ENCODE results near the gene STX18. TPM values are rescaled to one million over a fixed set of nuclear protein-coding genes. Genes with fewer than 3 reads are reported as not detected.
"Not testable (repeated sequence)": the region's sequence is repeated elsewhere in the genome, so short reads cannot be mapped to it uniquely, and the experiment has no call there.

Gene STX18
- total RNA-seq, 1 donor from 2014 or later, result 17.3 TPM

- Histone ChIP-seq H3K27ac (replicated peaks) (no peak overlapping the region), H3K9me3 (replicated peaks) (no peaks in the 10 kb centered on the region), H3K36me3 (no peaks in the 10 kb centered on the region), H3K4me1 (peaks cover 24% of the 10 kb centered on the region), H3K27me3 (ENCODE audit: low read depth) (no peaks in the 10 kb centered on the region), H3K4me3 (no peak overlapping the region)
- intact Hi-C loops (cut with micrococcal nuclease), result no loop called here
- DNase-seq, result no peak
- TF ChIP-seq CTCF (IDR thresholded peaks at IDR 0.05; ENCODE audit: borderline replicate concordance), result peak; percentile 54
Measured at GRCh38 chr4:4519297-4519894, 22.5 kb downstream of the STX18 start.

- no peak for TF ChIP-seq CTCF (IDR thresholded peaks at IDR 0.05; ENCODE audit: borderline replicate concordance)
- H3K27ac ChIP-seq (replicated peaks), result no peak overlapping the region
- no peaks in the 10 kb centered on the region for H3K9me3 ChIP-seq (replicated peaks)
- no peak overlapping the region for H3K4me3 ChIP-seq
- intact Hi-C loops (cut with micrococcal nuclease), result no loop called here
- H3K27me3 ChIP-seq (ENCODE audit: low read depth), result no peaks in the 10 kb centered on the region
- no peak for DNase-seq
- H3K4me1 ChIP-seq, result peaks cover 23% of the 10 kb centered on the region
- H3K36me3 ChIP-seq, result no peaks in the 10 kb centered on the region
Measured at GRCh38 chr4:4518747-4519146, 23.1 kb downstream of the STX18 start.

GRCh38 chr4:4514786-4515185, 27.1 kb downstream of the STX18 start:
- intact Hi-C loops (cut with micrococcal nuclease), result no loop called here
- TF ChIP-seq CTCF (IDR thresholded peaks at IDR 0.05; ENCODE audit: borderline replicate concordance), result no peak
- peaks cover 27% of the 10 kb centered on the region for H3K4me1 ChIP-seq
- no peaks in the 10 kb centered on the region for H3K27me3 ChIP-seq (ENCODE audit: low read depth)
- DNase-seq, result no peak
- H3K36me3 ChIP-seq, result no peaks in the 10 kb centered on the region
- no peak overlapping the region for H3K27ac ChIP-seq (replicated peaks)
- no peak overlapping the region for H3K4me3 ChIP-seq
- no peaks in the 10 kb centered on the region for H3K9me3 ChIP-seq (replicated peaks)

- no peak overlapping the region for H3K4me3 ChIP-seq
- intact Hi-C loops (cut with micrococcal nuclease), result no loop called here
Measured at GRCh38 chr4:4512282-4512681, 29.6 kb downstream of the STX18 start.

GRCh38 chr4:4510641-4511040, 31.2 kb downstream of the STX18 start:
- H3K4me1 ChIP-seq, result peaks cover 27% of the 10 kb centered on the region
- H3K4me3 ChIP-seq; H3K27ac ChIP-seq (replicated peaks); H3K36me3 ChIP-seq; H3K27me3 ChIP-seq (ENCODE audit: low read depth); intact Hi-C loops (cut with micrococcal nuclease); H3K9me3 ChIP-seq (replicated peaks); DNase-seq: not testable (repeated sequence)

More at GRCh38 chr4:4512282-4512681, 29.6 kb downstream of the STX18 start:
- no peaks in the 10 kb centered on the region for H3K27me3 ChIP-seq (ENCODE audit: low read depth)
- no peaks in the 10 kb centered on the region for H3K36me3 ChIP-seq
- no peak overlapping the region for H3K27ac ChIP-seq (replicated peaks)
- no peak for TF ChIP-seq CTCF (IDR thresholded peaks at IDR 0.05; ENCODE audit: borderline replicate concordance)
- H3K4me1 ChIP-seq, result peaks cover 27% of the 10 kb centered on the region
- no peak for DNase-seq
- H3K9me3 ChIP-seq (replicated peaks), result no peaks in the 10 kb centered on the region

- Histone ChIP-seq H3K4me3 (no peak overlapping the region), H3K27me3 (ENCODE audit: low read depth) (no peaks in the 10 kb centered on the region), H3K36me3 (no peaks in the 10 kb centered on the region), H3K4me1 (peaks cover 22% of the 10 kb centered on the region), H3K27ac (replicated peaks) (no peak overlapping the region), H3K9me3 (replicated peaks) (no peaks in the 10 kb centered on the region)
- intact Hi-C loops (cut with micrococcal nuclease), result no loop called here
- no peak for TF ChIP-seq CTCF (IDR thresholded peaks at IDR 0.05; ENCODE audit: borderline replicate concordance)
- DNase-seq, result no peak
Measured at GRCh38 chr4:4509521-4509920, 32.3 kb downstream of the STX18 start.
